ENCODE measurements around the gene LYRM9.

- TF ChIP-seq CTCF (conservative IDR thresholded peaks at IDR 0.05; ENCODE audit: low read depth, low read length) = no peak
- TF ChIP-seq EZH2 (IDR thresholded peaks at IDR 0.05; ENCODE audit: borderline replicate concordance, low read depth, low read length, poor library complexity, severe bottlenecking) = no peak
These were observed 58.6 kb downstream of the LYRM9 start for GRCh38 chr17:27834571-27834970.

Data from A673 (cell line).